ENCODE results near the gene TMCC3.
"Not testable (repeated sequence)": the region's sequence is repeated elsewhere in the genome, so short reads cannot be mapped to it uniquely, and the experiment has no call there.

Gene TMCC3, protein sequence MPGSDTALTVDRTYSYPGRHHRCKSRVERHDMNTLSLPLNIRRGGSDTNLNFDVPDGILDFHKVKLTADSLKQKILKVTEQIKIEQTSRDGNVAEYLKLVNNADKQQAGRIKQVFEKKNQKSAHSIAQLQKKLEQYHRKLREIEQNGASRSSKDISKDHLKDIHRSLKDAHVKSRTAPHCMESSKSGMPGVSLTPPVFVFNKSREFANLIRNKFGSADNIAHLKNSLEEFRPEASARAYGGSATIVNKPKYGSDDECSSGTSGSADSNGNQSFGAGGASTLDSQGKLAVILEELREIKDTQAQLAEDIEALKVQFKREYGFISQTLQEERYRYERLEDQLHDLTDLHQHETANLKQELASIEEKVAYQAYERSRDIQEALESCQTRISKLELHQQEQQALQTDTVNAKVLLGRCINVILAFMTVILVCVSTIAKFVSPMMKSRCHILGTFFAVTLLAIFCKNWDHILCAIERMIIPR

DNA sequence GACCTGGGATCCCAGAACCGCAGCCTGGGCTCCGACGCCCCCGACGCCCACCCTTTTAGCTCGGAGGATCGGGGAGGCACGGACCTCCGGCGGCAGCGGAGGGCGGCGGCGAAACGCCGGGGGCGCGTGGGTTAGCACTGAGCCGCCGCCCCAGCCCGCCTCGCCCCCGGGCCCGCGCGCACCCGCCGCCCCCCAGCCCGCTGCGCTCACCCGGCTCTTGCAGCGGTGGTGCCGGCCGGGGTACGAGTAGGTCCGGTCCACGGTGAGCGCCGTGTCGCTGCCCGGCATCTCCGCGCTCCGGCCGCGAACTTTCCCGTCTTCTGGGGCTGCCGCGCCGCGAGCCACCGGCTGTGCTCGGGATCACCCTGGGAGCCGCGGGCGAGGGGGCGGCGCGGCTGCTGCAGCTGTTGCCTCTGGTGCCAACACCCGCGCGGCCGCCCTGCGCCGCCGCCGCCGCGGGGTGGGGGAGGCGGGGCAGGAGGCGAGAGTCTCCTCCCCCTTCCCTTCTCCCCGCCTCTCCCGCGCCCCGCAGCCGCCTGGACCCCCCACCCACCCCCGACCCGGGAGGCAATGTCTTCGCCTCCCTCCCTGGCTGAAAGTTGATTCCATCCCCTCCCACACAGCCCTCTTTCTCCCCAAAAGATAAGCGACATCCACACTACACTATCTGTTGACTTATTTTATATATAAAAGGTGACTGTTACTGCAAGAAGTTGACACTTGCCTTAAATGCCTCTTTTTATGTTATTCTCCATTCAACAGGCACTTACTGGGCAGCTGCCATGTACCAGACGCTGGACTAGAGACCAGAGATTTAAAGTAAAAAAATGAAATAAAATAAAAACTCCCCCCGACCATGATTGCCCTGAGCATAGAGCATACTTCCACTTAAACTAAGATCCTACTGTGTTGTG is at the start of gene TMCC3:
TMCC3 (minus strand) TSS at position 415 of the 914 bp plus-strand sequence; CDS start at position 288, 127 bp downstream.
- DNase-seq (ENCODE audit: low read depth) = no peak

DNA sequence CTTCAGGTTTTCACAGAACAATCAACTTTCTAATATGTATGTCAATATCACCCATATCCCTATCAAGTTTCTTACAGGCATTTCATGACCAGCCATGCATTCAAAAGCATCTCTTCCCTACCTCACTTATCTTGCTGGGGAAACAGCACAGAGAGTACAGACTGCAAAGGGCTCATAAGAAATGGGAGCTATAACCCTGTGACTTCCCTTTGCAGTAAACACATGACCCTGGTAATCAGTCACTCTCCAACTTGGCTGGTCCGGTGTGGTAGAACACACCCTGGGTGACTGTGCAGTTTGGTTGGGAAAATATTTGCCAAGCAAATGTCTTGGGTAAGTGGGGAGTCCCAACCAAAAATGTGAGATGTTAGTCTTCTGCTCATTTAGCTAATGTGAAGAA is 49.4 kb upstream of the TMCC3 start:
- no peak for DNase-seq (ENCODE audit: low read depth)

DNA sequence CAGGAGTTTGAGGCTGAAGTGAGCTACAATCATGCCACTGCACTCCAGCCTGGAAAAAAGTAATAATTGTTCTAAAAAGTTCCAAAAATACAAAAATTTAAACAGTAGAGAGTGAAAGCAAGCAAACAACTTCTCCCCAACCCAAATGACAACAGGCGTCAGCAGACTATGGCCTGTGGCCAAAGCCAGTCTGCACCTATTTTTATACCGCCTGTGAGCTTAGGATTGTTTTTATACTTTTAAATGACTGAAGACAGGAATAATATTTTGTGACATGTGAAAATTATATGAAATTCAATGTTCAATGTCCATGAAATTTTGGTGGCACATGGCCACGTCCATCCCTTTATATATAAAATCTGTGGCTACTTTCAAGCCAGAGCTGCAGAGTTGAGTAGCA is 48.2 kb upstream of the TMCC3 start:
- DNase-seq (ENCODE audit: low read depth) = no peak

DNA sequence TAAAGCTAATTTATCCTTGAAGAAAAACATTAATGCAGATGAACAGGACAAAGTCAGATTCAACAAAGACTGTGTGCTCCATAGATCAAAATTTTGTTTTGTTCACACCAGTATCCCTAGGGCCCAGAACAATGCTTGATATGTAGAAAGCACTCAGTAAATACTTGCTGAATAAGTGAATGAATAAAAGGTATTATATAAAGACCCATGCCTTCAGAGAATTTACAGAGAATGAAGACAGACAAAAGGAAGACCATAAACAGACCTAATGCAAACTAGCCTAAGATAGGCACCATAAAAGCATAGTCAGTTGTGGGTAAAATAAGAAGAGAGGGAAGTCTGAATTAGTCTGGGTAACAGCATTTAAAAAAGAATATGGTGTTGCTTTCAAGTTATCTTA is 47.3 kb upstream of the TMCC3 start:
- DNase-seq (ENCODE audit: low read depth) = no peak

DNA sequence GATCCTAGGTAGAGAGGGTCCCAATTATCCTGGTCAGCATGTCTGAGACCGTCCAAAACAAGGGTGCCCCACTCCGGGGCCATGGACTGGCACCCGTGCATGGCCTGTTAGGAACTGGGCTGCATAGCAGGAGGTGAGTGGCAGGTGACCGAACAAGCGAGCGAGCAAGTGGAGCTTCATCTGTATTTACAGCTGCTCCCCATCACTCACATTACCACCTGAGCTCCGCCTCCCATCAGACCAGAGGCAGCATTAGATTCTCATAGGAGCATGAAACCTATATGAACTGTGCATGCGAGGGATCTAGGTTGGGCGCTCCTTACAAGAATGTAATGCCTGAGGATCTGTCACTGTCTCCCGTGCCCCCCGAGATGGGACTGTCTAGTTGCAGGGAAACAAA is 44.4 kb upstream of the TMCC3 start:
- no peak for DNase-seq (ENCODE audit: low read depth)

DNA sequence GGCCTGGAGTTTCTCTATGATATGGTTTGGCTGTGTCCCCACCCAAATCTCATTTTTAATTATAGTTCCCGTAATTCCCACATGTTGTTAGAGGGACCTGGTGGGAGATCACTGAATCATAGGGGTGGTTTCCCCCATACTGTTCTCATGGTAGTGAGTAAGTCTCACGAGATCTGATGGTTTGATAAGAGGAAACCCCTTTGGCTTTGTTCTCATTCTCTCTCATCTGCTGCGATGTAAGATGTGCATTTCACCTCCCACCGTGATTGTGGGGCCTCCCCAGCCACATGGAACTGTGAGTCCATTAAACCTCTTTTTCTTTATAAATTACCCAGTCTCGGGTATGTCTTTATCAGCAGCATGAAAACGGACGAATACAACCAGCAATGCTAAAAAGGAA is 42.5 kb upstream of the TMCC3 start:
- not testable (repeated sequence) for DNase-seq (ENCODE audit: low read depth)

DNA sequence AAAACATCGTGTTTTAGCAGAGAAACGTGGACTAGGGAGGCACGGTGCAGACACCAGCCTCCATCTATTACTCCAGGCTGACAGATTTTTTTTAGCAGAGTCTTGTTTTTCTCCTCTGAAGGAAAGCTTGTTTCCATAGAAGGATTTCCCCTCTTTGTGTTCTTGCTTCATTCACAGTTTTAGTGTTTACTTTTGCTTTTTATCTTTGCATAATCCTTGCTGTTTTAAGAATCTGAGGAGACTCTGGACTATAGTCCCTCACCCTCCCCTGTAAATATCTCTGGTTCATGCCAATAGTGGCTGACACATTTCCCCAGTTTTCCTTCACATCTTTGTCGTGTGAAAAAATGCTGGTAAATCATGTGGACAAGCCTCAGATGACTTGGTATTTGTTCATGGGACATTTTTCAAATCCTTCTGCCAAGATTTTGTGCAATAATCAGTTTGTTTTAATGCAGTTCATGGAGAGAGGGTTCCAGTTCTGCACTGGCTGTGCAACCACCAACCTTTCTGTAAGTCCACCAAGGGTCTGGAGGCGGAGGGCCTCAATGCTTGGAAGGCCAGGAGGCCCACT is 39.9 kb upstream of the TMCC3 start:
- DNase-seq (ENCODE audit: low read depth) = no peak

DNA sequence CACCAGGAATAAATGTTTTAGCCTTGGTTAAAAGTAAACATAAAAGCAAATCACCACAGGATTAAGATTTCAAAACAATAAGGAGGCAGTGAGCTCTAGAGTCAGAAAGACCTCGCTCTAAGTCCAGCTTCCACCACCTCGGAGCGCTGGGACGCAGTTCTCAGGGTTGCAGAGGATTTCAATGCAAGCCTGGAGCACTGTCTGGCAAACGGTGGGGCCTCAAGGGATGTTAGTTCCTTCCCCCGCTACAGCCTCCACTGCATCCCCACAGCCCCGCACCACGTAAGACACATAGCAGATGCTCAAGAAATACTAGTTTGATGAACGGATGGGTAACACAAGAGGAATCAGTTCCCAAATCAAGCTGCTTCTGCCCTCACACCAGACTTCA is 39.3 kb upstream of the TMCC3 start:
- DNase-seq (ENCODE audit: low read depth) = no peak

DNA sequence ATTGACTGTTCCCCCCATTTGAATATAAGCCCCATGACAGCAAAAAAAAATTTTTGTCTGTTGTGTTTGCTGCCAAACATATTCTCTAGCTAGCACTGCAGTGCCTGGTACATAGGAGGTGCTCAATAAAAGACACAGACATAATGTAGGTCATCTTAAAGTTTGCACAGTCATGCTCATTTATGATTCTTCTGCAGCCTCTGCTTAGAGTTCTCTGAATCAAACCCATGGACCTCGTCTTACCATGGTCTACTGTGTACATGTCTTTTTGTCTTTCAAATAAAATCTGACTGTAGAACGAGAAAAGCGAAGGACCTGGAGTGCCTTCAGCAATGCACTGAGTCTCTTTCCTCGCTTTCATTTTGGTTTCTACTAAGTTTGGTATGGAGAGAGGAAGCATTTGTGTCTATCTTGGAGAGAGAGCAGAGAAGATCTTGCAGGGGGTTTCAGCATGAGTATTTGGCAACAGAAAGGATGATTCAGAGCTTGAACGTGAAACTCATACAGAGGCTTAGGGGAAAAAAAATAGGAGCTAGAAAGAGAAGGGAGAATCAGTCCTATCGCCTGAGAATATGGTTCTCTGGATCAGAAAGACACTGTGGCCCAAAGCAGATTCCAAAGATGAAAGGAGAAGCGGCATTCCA is 38.8 kb upstream of the TMCC3 start:
- no peak for DNase-seq (ENCODE audit: low read depth)

DNA sequence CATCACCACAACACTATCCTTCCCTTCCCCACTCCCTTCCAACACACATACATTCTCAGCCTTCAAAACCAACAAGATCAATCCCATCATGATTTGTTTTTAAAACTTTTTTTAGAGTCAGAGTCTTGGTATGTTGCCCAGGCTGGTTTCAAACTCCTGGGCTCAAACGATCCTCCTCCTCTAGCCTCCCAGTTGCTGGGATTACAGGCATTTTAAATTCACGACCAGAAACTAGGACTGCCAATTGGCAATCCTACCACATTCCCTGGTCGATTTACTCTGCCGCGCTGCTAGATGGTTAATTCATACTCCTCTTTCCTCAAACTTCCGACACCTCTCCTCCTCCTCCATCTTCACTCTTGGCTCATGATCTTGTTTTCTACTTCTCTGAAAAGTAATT is 37.5 kb upstream of the TMCC3 start:
- DNase-seq (ENCODE audit: low read depth) = no peak

DNA sequence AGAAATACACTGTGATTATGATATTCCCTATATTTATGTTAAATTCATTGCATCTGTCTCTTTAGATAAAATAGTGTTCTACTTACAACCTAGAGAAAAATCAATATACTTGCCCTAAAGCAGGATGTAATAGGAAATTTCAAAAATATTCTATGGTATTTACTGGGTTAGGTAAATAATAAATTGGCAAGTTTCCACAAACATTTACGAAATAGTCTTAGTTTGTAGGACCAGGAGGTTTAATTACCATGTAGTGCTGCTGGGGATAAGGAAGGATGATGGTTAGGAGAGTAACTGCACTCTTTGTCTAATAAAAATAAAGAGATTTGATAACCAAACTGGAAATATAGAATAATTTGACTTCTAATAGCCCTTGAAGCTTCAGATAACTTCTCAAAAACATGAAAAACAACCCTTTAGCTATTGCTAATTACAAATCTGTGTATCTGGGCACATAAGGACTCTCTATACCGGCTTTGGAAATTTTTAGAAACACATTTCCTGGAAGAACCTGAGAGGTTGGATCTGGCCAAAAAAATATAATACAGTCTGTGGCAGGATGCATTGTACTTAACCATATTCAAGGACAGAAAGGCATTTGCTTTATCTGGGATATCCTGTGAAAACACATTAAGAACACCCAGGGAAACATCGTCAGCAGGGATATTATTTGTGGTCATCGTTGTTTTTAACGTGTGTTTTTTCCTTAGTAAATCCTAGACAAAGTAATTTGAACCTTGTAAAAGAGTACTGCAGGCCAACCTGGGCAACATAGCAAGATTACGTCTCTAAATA is 36.7 kb upstream of the TMCC3 start:
- no peak for DNase-seq (ENCODE audit: low read depth)

DNA sequence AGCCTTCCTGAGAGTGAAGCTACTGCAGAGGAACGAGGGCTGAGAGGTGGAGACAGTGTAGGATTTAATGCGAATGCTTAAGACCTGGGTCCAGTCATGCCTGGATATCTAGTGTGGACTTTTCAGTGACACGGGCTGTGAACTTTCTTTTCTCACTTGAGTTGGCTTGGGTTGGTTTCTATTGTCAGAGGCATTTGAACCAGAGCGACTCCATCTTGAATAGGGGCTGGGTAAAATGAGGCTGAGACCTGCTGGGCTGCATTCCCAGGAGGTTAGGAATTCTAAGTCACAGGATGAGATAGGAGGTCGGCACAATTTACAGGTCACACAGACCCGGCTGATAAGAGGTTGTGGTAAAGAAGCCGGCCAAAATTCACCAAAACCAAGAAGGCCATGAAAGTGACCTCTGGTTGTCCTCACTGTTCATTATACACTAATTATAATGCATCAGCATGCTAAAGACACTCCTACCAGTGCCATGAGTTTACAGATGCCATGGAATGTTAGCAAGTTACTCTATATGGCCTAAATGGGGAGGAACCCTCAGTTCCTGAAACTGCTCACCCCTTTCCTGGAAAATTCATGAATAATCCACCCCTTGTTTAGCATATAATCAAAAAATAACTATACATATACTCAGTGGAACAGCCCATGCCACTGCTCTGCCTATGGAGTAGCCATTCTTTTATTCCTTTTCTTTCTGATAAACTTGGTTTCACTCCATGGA is 34.2 kb upstream of the TMCC3 start:
- DNase-seq (ENCODE audit: low read depth) = no peak

DNA sequence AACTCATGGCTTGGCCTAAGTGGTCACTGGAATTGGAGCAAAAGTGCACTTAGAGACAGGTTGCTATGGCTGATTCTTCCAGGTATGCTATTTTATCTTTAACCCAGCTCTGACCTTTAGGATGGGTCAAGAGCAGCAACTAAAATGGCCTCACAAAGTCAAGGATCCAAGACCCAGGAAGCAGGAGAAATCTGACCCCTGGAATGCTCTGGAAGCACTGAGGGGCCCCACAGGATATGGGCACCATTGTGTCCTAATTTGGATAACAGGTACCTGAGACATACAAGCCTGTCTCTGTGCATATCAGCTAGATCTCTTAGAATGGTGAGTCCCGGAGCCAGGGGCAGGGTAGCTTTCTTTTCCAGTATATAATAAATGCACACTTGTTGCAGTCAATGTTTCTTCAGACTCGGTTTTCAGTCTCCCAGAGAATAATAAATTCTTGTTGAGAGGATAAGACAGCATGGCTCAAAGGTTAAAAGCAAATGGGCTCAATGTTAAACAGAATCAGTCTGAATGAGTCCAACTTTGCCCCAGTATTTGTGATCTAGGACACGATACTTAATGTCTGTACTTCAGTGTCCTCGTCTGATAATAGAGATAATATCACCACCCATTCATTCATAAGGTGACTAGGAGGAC is 29.3 kb upstream of the TMCC3 start:
- DNase-seq (ENCODE audit: low read depth) = no peak

DNA sequence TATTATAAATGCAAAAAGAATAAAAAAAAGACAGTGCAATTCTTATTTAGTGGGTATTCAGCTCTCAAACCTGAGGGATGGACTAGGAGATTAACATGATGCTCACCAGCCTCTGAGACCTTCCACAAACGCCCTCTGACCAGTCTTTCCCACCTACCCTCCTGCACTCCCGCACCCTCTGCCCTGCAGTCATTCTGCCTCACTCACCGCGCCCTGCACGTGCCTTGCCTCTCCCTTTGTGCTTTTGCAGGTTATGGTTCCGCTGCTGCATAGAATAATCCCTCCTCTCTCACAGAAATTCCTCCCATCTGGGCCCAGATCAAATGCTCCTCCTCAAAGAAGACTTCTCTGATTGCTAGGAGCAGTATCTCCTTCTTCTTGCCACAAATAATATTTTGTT is 28.5 kb upstream of the TMCC3 start:
- no peak for DNase-seq (ENCODE audit: low read depth)

DNA sequence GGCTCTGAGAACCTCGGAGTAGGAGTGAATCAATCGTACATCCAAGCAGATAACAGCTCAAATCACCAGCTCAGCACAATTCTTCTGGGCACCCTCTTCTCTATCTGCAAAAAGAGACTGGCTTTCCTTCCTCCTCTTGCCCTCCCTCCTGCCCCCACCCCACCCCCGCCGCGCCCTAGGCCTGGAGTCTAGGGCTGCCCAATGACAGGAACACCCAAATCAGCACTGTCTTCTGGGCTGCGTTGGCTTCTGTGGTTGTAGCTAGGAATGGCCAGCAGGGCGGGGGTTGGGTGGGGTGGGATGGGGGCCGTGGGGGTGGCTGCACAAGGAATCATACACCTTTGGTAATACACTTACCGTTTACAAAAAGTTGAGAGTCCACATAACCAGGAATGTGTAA is 28.0 kb upstream of the TMCC3 start:
- DNase-seq (ENCODE audit: low read depth) = no peak

DNA sequence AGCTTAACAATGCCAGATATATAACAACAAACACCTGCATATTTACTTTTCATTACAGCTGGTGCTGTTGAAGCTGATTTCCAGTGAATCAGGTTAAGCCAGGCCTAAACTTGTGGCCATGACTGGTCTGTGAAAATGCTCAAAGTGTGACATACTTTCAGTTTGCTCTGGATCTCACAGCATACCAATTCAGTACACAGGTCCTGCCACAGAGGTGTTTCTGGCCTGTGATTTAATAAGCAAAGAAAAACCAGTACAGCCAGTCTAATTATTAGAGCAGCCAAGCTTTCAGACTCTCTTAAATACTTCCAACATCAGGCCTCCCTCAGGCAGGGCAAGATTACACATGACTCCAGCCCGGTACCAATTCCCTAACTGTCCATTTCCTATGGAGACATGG is 27.4 kb upstream of the TMCC3 start:
- DNase-seq (ENCODE audit: low read depth) = no peak

DNA sequence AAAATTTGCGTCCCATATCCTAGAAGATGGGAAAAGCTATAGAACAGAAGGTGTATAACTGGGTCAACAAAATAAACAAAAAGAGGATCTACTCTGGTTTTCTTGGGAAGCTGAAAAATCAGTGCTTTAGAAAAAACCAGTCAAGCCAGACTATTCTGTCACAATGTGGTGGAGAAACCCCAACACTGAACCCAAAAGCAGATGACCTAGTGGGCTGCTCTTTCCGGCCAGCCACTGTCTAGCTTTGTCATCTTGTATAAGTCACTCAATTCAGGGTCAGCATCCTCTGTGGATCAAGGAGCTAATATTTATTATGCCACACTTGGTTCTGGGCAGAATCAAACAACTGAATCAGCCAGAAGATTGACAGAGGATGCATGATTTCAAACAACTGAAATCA is 26.6 kb upstream of the TMCC3 start:
- no peak for DNase-seq (ENCODE audit: low read depth)

DNA sequence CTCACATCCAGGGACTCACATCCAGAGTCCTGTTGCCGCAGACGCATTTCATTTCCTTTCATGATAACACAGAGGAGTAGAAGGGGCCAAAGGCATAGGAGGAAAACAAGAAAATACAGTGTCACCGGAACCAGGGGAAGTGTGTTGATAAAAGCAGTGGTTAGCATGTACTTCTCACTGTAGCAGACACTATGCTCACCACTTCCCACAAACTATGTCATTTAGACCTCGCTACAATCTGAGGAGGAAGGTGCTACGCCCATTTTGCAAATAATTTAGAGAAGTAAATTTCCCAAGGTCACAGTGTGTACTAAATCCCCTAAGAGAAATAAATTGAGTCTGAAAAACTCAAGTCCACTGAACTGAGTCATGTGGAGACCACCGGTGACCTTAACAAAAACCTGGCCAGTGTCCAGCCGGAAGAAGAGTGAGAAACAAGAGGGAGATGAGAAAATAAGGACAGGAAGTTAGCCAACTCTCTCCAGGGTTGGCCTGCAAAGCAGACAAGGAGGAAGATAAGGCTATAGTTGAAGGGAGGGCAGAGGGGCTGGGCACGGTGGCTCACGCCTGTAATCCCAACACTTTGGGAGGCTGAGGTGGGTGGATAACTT is 25.8 kb upstream of the TMCC3 start:
- DNase-seq (ENCODE audit: low read depth) = no peak

DNA sequence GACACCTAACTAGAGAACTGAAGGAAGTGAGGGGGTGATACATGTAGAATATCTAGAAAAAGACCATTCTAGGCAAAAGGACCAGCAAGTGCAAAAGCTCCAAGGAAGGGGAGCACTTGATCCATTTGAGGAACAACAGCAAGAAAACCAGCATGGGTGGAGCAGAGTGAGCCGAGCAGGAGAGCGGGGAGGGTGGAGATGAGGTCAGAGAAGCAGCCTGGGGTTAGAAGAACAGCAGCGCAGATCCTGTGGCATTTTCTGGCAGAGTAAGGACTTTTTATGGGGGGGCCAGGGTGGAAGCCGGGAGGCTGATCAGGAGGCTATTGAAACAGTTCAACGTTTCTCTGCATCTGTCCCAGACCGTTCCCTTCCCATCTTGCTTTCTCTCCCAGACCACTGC is 24.5 kb upstream of the TMCC3 start:
- no peak for DNase-seq (ENCODE audit: low read depth)

DNA sequence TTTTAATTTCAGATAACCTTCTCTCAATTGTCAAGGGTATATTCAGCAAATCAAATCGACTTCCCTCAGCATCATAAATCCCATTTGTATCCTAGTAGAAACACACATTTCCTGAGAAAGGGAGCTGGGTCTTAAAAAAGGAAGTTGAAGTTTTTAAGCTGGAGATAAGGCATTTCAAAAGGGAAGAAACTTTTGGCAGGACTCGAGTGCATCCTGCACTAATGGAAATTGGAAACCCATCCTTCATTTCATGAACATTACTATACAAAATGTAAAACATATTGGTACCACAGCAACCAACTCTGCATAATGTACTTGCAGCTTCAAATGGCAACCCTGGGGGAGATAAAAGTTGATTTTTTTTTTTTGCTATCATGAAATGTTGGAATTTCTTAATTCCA is 23.7 kb upstream of the TMCC3 start:
- no peak for DNase-seq (ENCODE audit: low read depth)
